Keratinocyte (primary cell): ENCODE measurements around the gene ZNF593OS. TPM values are rescaled to one million over a fixed set of nuclear protein-coding genes. Genes with fewer than 3 reads are reported as not detected.

Source experiments
- DNase-seq: peaks from one replicate; pipeline ENCODE4 v3.0.0-alpha.2; 2011; ENCODE audit warnings: low read depth, missing footprints, low spot score
- FAIRE-seq: peaks from 2 replicates; lab custom pipeline; 2011; peaks lifted over from hg19 to GRCh38; lab: Jason Lieb, UNC
- H2AFZ ChIP-seq: 2 replicates; pipeline ENCODE4 v1.6.0; 2012; ENCODE audit warnings: low read length, control low read depth, inconsistent platforms; ENCODE audit not compliant: control insufficient read depth
- H3K27ac ChIP-seq: 2 replicates; pipeline ENCODE4 v1.5.1; 2011; ENCODE audit warnings: low read length; ENCODE audit not compliant: control insufficient read depth, insufficient read depth
- H3K27me3 ChIP-seq: 3 replicates; pipeline ENCODE4 v1.6.0; 2011; ENCODE audit warnings: low read length; ENCODE audit not compliant: control insufficient read depth, insufficient read depth; ENCODE audit errors: extremely low read depth
- H3K36me3 ChIP-seq, 2 experiments: 2 replicates in 1 of 2; 3 replicates in 1 of 2; pipeline ENCODE4 v1.5.1; 2011; ENCODE audit warnings: low read length in 2 of 2, mild to moderate bottlenecking in 1 of 2; ENCODE audit not compliant: control insufficient read depth in 2 of 2, insufficient read depth in 2 of 2; ENCODE audit errors: extremely low read depth in 1 of 2
- H3K4me1 ChIP-seq: 3 replicates; pipeline ENCODE4 v1.5.1; 2011; ENCODE audit warnings: low read length; ENCODE audit not compliant: control insufficient read depth, insufficient read depth; ENCODE audit errors: extremely low read depth
- H3K4me2 ChIP-seq: 3 replicates; pipeline ENCODE4 v1.6.0; 2011; ENCODE audit warnings: low read depth, low read length; ENCODE audit not compliant: control insufficient read depth, insufficient read depth; ENCODE audit errors: extremely low read depth
- H3K4me3 ChIP-seq, 3 experiments: fragments of 200-600 bp in 1 of 3; sonication (generic) in 1 of 3; 2 replicates in 2 of 3; 3 replicates in 1 of 3; pipeline ENCODE4 v1.5.1; 2011 to 2016; ENCODE audit warnings: low read length in 3 of 3, mild to moderate bottlenecking in 3 of 3, control low read depth in 2 of 3, inconsistent platforms in 1 of 3, low read depth in 1 of 3, mixed read lengths in 1 of 3, mixed run types in 1 of 3, moderate library complexity in 1 of 3; ENCODE audit not compliant: control insufficient read depth in 2 of 3, insufficient read depth in 2 of 3; ENCODE audit errors: extremely low read depth in 1 of 3
- H3K79me2 ChIP-seq: 2 replicates; pipeline ENCODE4 v1.6.0; 2012; ENCODE audit warnings: low read length; ENCODE audit not compliant: control insufficient read depth, insufficient read depth
- H3K9ac ChIP-seq: 3 replicates; pipeline ENCODE4 v1.6.0; 2011; ENCODE audit warnings: low read length; ENCODE audit not compliant: control insufficient read depth, insufficient read depth; ENCODE audit errors: extremely low read depth
- H3K9me1 ChIP-seq: 3 replicates; pipeline ENCODE4 v1.6.0; 2011; ENCODE audit warnings: low read length; ENCODE audit not compliant: control insufficient read depth, insufficient read depth; ENCODE audit errors: extremely low read depth
- H3K9me3 ChIP-seq: 2 replicates; pipeline ENCODE4 v1.5.1; 2012; ENCODE audit warnings: low read depth, low read length; ENCODE audit not compliant: control insufficient read depth
- H4K20me1 ChIP-seq: 3 replicates; pipeline ENCODE4 v1.6.0; 2011; ENCODE audit warnings: low read length; ENCODE audit not compliant: control insufficient read depth, insufficient read depth; ENCODE audit errors: extremely low read depth
- EZH2 ChIP-seq: IDR thresholded peaks from one replicate; pipeline ENCODE4 v1.6.1; 2012; ENCODE audit warnings: inconsistent platforms, mild to moderate bottlenecking, low read length, moderate library complexity
- dilution Hi-C: fragments of 300-500 bp; cut with MboI; formaldehyde crosslinking; loops from one replicate; pipeline ENCODE4 v1.7.0; 2020; ENCODE audit warnings: low sequenced_read_pairs; ENCODE audit not compliant: extremely low pct_ligation_motif_present
- polyA plus RNA-seq, 5 experiments: library from polyadenylated mRNA; depleted of rRNA in 3 of 5; stranded (reverse) in 3 of 5; stranded (forward) in 1 of 5; unstranded in 1 of 5; fragments of >200 nt; gene quantifications; 1 replicate in 1 of 5; 2 replicates in 3 of 5; 3 replicates in 1 of 5; pipeline versions ENCODE4 v1.2.1 to v1.2.3, GENCODE V29; 2011 to 2012; ENCODE audit warnings: missing spikeins in 2 of 5, low read depth in 1 of 5, low replicate concordance in 1 of 5
- TF ChIP-seq, protein P1 (sequence below), 3 experiments: IDR thresholded peaks in 1 of 3; conservative IDR thresholded peaks in 1 of 3; optimal IDR thresholded peaks in 1 of 3; 2 replicates in 2 of 3; 3 replicates in 1 of 3; pipeline versions ENCODE3 to v1.5.1; 2011; ENCODE audit warnings: low read length in 3 of 3, mild to moderate bottlenecking in 3 of 3, moderate library complexity in 2 of 3, control low read depth in 1 of 3, inconsistent platforms in 1 of 3; ENCODE audit not compliant: insufficient read depth in 2 of 3; ENCODE audit errors: extremely low read depth in 1 of 3

Gene ZNF593OS
- polyA plus RNA-seq, 1 donor (not counting 4 experiments of a cell fraction or from before 2014, with no cell fraction given): not detected

DNA sequence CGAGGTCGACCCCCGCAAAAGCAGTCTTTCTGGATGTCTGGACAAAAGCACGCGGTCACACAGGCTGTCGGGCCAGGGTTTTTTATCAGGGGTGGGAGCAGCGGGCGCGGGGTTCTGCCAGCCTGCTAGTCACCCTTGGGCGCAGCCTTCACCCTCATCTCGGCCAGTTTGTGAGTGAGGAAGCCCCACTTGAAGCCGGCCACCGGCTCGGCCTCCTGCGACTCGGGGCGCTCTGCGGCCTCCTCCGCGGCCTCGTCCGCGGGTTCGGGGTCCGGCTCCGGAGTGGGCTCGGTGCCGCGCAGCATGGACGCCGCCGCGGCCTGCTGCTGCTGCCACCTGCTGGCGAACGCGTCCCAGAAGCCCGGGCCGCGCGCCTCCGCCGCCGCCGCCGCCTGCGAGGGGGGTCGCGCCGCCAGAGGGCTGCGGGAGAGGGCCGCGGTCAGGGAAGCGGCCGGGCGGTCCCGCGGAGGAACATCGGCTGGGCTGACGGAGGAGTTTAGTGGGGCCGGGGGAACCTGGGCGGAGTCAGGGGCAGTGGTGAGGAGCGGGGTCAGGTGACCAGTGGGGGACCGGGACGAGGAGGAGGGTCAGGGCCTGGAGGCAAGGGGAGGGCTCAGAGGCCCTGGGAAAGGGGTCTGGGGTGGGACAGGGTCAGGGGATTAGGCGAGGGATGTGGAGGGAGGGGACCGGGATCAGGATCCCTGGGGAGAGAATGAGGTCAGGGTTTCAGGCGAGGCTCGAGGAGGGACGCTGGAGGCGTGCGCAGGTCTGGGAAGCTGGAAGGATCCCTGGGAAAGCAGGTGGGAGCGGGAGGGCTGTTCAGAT is 7.4 kb downstream of the ZNF593OS start:
- TF ChIP-seq, protein P1, sequence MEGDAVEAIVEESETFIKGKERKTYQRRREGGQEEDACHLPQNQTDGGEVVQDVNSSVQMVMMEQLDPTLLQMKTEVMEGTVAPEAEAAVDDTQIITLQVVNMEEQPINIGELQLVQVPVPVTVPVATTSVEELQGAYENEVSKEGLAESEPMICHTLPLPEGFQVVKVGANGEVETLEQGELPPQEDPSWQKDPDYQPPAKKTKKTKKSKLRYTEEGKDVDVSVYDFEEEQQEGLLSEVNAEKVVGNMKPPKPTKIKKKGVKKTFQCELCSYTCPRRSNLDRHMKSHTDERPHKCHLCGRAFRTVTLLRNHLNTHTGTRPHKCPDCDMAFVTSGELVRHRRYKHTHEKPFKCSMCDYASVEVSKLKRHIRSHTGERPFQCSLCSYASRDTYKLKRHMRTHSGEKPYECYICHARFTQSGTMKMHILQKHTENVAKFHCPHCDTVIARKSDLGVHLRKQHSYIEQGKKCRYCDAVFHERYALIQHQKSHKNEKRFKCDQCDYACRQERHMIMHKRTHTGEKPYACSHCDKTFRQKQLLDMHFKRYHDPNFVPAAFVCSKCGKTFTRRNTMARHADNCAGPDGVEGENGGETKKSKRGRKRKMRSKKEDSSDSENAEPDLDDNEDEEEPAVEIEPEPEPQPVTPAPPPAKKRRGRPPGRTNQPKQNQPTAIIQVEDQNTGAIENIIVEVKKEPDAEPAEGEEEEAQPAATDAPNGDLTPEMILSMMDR (optimal IDR thresholded peaks at IDR 0.05 in 1 of 3, IDR thresholded peaks at IDR 0.05 in 1 of 3, conservative IDR thresholded peaks at IDR 0.05 in 1 of 3; ENCODE audit: extremely low read depth in 1 of 3, insufficient read depth in 2 of 3, low read length in 3 of 3): peak in 2 of 3 experiments; percentile 44 to 79
- no peak for TF ChIP-seq EZH2

GRCh38 chr1:26163684-26164035 is 8.0 kb downstream of the ZNF593OS start:
- H3K36me3 ChIP-seq: no peaks in the 10 kb centered on the region
- TF ChIP-seq, protein P1 (optimal IDR thresholded peaks at IDR 0.05 in 1 of 3, IDR thresholded peaks at IDR 0.05 in 1 of 3, conservative IDR thresholded peaks at IDR 0.05 in 1 of 3; ENCODE audit: extremely low read depth in 1 of 3, insufficient read depth in 2 of 3, low read length in 3 of 3): no peak
- no peak for TF ChIP-seq EZH2
- H3K79me2 ChIP-seq: no peaks in the 10 kb centered on the region
- H3K4me3 ChIP-seq: peak overlapping the region in 2 of 3 experiments; percentile 48 to 52
- FAIRE-seq (no peak), DNase-seq (no peak)
- H3K9me3 ChIP-seq: no peaks in the 10 kb centered on the region
- H3K9ac ChIP-seq: peak overlapping the region; percentile 37
- H3K4me2 ChIP-seq: peak overlapping the region; percentile 70
- H3K4me1 ChIP-seq: peaks cover 11% of the 10 kb centered on the region
- dilution Hi-C loops: no loop called here
- no peak overlapping the region for H3K27ac ChIP-seq
- no peaks in the 10 kb centered on the region for H3K9me1 ChIP-seq
- no peak overlapping the region for H2AFZ ChIP-seq
- H4K20me1 ChIP-seq: no peaks in the 10 kb centered on the region
- H3K27me3 ChIP-seq: peaks cover 13% of the 10 kb centered on the region

More for the DNA sequence above, 7.4 kb downstream of the ZNF593OS start:
- Histone ChIP-seq H3K4me1 (peaks cover 7% of the 10 kb centered on the region), H3K79me2 (no peaks in the 10 kb centered on the region), H3K4me2 (peak overlapping the region; percentile 70), H3K4me3 (peak overlapping the region; percentile 35 to 52 (median 48)), H3K27me3 (peaks cover 13% of the 10 kb centered on the region), H3K9me3 (no peaks in the 10 kb centered on the region), H3K27ac (no peak overlapping the region), H2AFZ (peak overlapping the region; percentile 53), H3K36me3 (no peaks in the 10 kb centered on the region), H4K20me1 (no peaks in the 10 kb centered on the region), H3K9ac (peak overlapping the region; percentile 37), H3K9me1 (no peaks in the 10 kb centered on the region)
- DNase-seq (no peak), FAIRE-seq (no peak)
- dilution Hi-C loops: no loop called here
